ENCODE data around the gene NUBP2.
"Not testable (repeated sequence)": the region's sequence is repeated elsewhere in the genome, so short reads cannot be mapped to it uniquely, and the experiment has no call there.

The NUBP2 gene

DNA sequence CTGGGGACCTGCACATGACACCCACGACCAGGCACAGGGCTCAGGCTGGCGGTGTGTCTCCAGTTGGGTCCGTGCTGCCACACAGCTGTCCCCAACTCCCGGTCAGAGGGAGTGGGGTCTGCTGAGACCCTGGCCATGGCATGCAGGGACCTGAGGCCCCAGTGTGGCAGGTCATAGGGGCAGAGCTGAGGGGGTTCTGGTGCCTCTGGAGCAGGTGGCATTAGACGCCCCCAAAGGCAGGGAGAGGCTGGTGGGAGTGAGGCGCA lies 4.2 kb downstream of the NUBP2 start:
- no peak for DNase-seq

DNA sequence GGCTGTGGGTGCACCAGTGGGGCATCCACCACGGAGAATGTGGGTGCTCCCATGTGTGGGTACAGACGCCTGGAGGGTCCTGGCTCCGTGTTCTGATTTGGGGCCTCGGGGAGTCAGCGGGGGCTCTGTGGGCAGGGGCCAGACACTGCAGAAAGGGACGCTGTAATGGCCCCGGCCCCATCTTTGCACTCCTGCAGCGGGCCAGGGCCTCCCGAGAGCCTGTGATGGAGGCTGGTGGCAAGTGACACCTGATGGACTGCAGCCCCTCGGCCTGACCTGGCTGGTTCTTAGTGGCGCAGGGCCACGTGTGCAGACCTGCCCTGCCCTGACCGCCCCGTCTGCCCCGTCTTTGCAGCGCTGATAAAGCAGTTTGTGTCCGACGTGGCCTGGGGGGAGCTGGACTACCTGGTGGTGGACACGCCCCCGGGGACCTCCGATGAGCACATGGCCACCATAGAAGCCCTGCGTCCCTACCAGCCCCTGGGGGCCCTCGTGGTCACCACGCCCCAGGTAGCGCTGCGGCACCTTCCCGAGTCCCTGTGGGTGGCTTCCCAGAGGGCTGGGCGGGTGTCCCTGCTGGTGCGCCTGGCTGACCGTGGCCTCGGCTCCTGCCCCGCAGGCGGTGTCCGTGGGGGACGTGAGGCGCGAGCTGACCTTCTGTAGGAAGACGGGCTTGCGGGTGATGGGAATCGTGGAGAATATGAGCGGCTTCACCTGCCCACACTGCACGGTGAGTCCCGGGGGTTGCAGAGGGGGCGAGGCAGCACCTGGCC lies 4.7 kb downstream of the NUBP2 start:
- no peak for DNase-seq

GRCh38 chr16:1788095-1788707 lies 5.4 kb downstream of the NUBP2 start:
- DNase-seq, result no peak

- DNase-seq, result no peak
Observed at GRCh38 chr16:1788708-1789100, 5.9 kb downstream of the NUBP2 start.

DNA sequence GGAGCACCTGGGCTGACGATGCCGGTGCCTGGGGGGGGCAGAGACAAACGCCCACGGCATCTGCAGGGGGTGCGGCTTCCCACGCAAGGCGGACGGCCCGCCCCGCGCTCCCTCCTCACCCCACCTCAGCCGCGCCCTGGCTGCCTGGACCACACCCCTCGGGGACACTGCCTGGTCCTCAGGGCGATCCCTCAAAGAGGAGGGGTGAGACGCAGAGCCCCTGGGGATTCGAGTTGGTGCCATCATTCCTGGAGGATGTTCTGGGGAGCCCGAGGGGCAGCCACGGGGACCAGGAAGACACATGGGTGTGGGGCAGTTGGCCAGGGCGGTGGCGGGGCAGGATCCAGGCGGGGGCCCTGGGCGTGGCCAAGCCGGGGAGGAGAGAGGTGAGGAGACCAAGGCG lies 6.9 kb downstream of the NUBP2 start:
- DNase-seq, result no peak

- DNase-seq, result no peak
Observed at GRCh38 chr16:1790261-1790610, 7.5 kb downstream of the NUBP2 start.

DNA sequence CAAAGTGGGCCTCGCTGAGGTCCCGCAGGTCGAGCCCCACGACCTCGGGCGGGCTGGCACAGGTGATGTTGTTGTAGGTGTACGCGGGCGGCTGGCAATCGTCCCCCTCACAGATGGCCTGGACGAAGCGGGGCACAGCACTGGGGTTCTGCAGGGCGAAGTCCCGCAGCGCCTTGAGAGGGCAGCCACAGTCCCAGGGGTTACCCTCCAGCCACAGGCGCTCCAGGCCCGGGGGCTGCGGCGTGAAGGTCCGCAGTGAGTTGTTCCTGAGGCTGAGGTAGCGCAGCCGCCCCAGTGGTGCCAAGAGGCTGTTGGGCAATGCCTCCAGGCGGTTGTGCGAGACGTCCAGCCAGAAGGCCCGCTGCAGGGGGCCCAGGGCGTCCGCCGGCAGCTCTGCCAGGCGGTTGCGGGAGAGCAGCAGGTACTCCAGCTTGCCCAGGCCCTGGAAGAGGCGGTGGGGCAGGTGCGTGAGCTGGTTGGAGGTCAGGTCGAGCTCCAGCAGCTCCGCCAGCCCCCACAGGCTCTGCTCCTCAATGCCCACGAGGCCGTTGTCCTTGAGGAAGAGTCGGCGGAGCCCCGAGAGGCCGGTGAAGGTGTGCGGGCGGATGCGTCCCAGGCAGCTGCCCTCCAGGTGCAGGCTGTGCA lies 8.0 kb downstream of the NUBP2 start:
- DNase-seq, result no peak

GRCh38 chr16:1791256-1791942 lies 8.6 kb downstream of the NUBP2 start:
- DNase-seq, result no peak

DNA sequence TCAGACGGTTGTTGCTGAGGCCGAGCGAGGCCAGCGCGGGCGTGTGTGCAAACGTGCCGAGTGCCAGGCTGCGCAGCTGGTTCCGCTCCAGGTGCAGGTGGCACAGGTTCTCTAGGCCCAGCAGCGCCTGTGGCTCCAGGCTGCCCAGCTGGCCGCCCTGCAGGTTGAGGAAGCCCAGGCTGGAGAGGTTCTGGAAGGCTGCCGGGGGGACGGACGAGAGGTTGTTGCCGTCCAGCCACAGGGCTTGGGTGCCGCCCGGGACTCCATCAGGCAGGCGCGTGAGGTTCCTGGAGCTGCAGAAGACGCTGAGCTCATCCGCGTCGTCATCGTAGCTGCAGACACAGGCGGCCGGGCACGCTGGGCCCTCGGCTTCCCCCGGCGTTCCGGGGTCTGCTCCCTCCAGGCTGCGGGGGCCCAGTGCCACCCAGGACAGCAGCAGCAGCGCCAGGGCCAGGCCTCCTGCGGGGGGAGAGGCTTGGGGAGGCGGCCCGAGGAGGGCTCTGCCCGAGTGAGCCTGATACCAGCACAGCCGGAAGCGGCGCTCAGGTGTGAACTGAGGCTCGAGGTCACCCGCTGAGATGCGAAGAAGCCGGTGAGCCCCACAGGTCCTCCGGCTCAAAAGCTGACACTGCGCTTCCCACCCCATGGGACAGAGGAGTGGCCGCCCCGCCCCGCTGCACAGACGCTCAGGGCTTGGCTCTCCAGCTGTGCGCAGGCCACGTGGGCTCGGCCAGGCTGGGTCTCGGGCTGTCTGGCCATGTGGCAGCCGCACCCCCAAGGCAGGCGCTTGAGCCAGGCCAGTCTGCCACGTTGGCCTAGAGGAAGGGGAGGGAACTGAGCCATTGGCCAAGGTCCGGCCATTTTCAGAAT lies 9.4 kb downstream of the NUBP2 start:
- DNase-seq, result no peak

- no peak for DNase-seq
Observed at GRCh38 chr16:1792836-1793577, 10.2 kb downstream of the NUBP2 start.

- no peak for DNase-seq
Observed at GRCh38 chr16:1793578-1794220, 10.9 kb downstream of the NUBP2 start, which contains the start of gene IGFALS. Gene IGFALS, minus strand, starts transcription at chr16:1793705. Its CDS starts 53 bp downstream, at chr16:1793652.

DNA sequence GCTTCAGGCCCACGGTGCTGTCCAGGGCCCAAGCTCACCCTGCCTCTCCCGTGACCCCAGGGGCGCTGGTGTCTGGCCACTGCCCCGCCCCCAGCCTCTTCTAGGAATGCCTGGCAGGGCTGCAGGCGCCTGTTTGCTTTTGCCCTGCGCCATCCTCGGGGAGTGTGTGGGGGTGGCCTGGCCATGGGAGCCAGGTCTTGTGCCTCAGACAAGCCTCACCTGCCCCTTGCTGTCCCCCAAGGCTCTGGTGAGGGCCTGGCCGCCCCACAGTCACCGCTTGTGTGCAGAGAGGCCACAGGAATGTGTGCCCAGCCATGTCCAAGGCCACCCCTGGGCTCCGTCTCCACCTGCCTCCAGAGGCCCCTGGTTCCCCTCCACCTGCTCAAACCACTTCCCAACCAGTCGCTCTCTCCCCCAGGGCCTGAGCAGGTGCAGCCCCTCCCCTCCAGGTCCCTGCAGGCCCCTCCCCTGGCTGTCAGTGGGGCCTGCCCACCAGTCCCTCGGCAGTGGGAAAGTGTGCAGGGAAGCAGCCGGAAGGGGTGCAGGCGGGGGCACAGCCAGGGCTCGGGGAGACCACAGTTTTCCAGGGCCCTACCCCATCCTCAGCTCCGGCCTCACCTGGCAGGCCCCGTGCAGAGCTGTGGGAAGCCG lies 11.6 kb downstream of the NUBP2 start:
- no peak for DNase-seq

DNA sequence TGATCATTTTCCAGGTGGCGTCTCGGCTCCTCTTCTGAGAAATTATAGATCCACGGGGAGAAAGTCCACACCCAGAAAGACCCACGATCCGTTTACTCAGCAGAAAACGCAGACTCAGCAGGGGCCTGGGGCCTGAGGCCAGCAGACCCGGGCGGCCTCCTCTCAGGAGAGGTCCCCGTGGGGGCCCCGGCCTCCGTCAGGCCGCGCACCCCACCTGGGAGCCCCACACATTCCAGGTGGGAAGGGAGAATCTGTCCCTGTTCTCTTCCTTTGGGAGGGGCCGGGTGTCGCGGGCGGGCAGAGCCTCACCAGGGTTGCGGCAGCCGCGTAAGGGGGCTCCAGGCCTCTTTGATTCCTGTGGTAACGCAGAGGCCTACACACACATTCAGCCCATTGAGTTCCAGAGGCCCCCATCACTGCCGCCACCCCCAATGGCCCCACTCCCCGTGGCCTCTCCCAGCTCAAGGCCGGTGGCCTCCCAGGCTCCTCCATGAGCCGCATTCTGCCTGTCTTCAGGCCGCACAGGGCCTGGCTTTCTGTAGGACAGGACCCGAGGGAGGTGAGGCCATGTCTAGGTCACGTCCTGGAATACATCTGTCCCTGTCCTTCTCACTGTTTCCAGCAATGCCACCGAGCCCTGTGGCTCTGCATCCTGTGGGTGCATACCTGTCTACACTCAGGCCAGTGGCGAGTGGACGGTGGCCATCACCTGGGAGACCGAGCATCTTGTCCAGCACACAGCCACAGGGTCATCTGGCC lies 12.3 kb downstream of the NUBP2 start:
- DNase-seq, result no peak

DNA sequence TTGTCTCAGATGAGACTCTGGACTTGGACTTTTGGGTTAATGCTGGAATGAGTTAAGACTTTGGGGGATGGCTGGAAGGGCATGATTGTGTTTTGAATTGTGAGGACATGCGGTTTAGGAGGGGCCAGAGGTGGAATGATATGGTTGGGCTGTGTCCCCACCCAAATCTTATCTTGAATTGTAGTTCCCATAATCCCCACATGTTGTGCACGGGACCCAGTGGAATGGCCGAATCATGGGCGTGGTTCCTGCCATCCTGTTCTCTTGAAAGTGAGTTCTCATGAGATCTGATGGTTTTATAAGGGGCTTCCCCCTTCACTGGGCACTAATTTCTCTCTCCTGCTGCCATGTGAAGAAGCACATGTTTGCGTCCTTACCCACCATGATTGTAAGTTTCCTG lies 16.5 kb downstream of the NUBP2 start:
- DNase-seq, result not testable (repeated sequence)

DNA sequence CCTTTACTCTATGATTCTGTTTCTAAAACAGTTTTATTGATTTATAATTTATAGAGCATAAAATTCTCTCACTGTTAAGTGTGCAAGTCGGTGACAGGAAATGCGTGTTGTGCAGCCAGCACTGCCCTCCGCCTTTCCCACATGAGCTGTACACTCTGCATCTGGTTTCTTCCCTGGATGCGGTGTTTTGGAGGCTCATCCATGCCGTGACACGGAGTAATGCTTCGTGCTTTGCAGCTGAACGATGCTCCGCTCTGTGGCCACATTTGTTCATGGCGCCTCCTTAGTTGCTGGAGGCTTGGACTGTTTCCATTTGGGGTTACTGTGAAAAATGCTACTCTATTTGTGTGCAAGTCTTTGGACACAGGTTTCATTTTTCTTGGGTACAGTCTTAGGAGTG lies 17.9 kb downstream of the NUBP2 start:
- no peak for DNase-seq

GRCh38 chr16:1807626-1808025 lies 24.9 kb downstream of the NUBP2 start:
- DNase-seq, result no peak

GRCh38 chr16:1808691-1809090 lies 25.9 kb downstream of the NUBP2 start:
- no peak for DNase-seq

GRCh38 chr16:1809281-1809801 lies 26.6 kb downstream of the NUBP2 start:
- no peak for DNase-seq

DNA sequence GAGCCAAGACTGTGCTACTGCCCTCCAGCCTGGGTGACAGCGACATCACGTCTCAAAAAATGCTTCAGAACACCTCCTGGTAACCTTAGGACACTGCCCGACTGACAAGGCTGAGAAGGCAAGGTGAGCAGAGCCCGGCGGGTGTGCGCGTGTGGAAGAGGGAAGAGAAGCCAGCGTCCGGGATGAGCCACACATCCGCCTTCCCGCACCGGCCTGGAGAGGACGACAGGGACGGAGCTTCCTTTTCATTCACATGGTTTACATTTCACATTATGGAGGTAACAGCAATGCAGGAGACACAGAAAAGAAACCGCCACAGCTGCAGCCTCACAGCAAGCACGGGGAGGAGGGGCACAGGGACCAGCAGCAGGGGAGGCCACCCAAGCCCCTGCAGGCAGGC lies 27.3 kb downstream of the NUBP2 start:
- no peak for DNase-seq

DNA sequence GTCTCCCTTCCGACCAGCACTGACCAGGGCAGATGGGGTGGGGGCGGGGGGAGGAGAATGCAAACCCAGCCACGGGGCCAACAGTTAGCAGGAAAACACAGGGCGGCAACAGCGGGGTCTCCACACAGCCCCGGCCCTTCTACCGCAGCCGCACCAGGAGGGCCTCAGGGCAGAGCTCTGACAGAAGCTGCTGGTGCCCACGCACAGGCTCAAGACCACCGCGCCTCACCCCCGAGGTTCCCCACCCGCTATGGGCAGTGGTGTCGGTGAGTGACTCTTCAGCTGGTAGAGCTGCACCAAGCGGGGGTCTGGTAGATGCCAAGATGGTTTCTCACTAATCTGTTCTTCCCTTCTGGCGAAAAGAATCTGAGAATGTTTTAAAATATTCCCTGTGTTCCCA lies 27.8 kb downstream of the NUBP2 start:
- DNase-seq, result no peak
